ENCODE measurements around the gene CEL.

DNA sequence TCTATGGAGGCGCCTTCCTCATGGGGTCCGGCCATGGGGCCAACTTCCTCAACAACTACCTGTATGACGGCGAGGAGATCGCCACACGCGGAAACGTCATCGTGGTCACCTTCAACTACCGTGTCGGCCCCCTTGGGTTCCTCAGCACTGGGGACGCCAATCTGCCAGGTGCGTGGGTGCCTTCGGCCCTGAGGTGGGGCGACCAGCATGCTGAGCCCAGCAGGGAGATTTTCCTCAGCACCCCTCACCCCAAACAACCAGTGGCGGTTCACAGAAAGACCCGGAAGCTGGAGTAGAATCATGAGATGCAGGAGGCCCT lies 3.2 kb downstream of the CEL start:
- TF ChIP-seq CTCF (conservative IDR thresholded peaks at IDR 0.05; ENCODE audit: low read depth, low read length) (no peak), EZH2 (IDR thresholded peaks at IDR 0.05; ENCODE audit: borderline replicate concordance, low read depth, low read length, poor library complexity, severe bottlenecking) (no peak)

Data from A673 (cell line).